Naive thymus-derived CD4-positive, alpha-beta T cell (primary cell): Measurements from ENCODE around the gene COLEC11. TPM values are rescaled to one million over a fixed set of nuclear protein-coding genes. Genes with fewer than 3 reads are reported as not detected.
A peak's percentile ranks its signal among the peaks of the same experiment; 100 is the strongest.

Experiments used
- ATAC-seq: fragments of 150-1000 bp; cut with Tn5 transposase; 2 replicates; pipeline ENCODE4 v1.10.0; 2021; ENCODE audit warnings: mild to moderate bottlenecking, moderate library complexity
- CTCF ChIA-PET: fragments of 350-600 bp; sonication (Branson Sonifier 250); formaldehyde crosslinking; loops from one replicate; lab custom pipeline; 2021; ENCODE audit warnings: antibody characterized with exemption; lab: Charles Lee
- POLR2A ChIA-PET: fragments of 350-600 bp; sonication (Branson Sonifier 250); formaldehyde crosslinking; loops from one replicate; lab custom pipeline; 2021; ENCODE audit warnings: antibody characterized with exemption, inconsistent platforms; lab: Charles Lee
- DNase-seq, 9 donors: peaks; one replicate each; pipeline versions ENCODE4 v3.0.0 to v3.0.0-alpha.2; 2020 to 2022; ENCODE audit warnings: mixed read lengths in 1 of 9
- H3K27ac ChIP-seq: one replicate; pipeline ENCODE4 v1.7.0; 2013; ENCODE audit warnings: mild to moderate bottlenecking, low read depth, low read length, moderate library complexity
- H3K27me3 ChIP-seq, 2 donors: one replicate each; pipeline ENCODE4 v1.7.0; 2013; ENCODE audit warnings: low read length in 2 of 2, mild to moderate bottlenecking in 2 of 2, moderate library complexity in 2 of 2; ENCODE audit not compliant: control insufficient read depth in 2 of 2, insufficient read depth in 2 of 2
- H3K36me3 ChIP-seq, 3 experiments: 1 replicate in 2 of 3; 2 replicates in 1 of 3; pipeline ENCODE4 v1.7.0; 2013; ENCODE audit warnings: low read length in 3 of 3, mild to moderate bottlenecking in 3 of 3, moderate library complexity in 1 of 3; ENCODE audit not compliant: insufficient read depth in 3 of 3, control insufficient read depth in 2 of 3
- H3K4me1 ChIP-seq, 2 donors: one replicate each; pipeline ENCODE4 v1.7.0; 2013; ENCODE audit warnings: low read length in 2 of 2, mild to moderate bottlenecking in 2 of 2, moderate library complexity in 1 of 2; ENCODE audit not compliant: control insufficient read depth in 2 of 2, insufficient read depth in 2 of 2
- H3K4me3 ChIP-seq: 2 replicates; pipeline ENCODE4 v1.7.0; 2013; ENCODE audit warnings: mild to moderate bottlenecking, low read length
- H3K9me3 ChIP-seq, 3 experiments: 1 replicate in 2 of 3; 2 replicates in 1 of 3; pipeline ENCODE4 v1.7.0; 2013; ENCODE audit warnings: low read length in 3 of 3; ENCODE audit not compliant: control insufficient read depth in 2 of 3
- H3K27ac Mint-ChIP-seq, 9 donors: one replicate each; pipeline ENCODE4 v1.8.0; 2020 to 2022; ENCODE audit warnings: mixed read lengths in 9 of 9, mild to moderate bottlenecking in 8 of 9, moderate library complexity in 5 of 9, inconsistent platforms in 2 of 9
- H3K27me3 Mint-ChIP-seq, 5 donors: one replicate each; pipeline ENCODE4 v1.8.0; 2021 to 2022; ENCODE audit warnings: mixed read lengths in 5 of 5, mild to moderate bottlenecking in 1 of 5
- H3K36me3 Mint-ChIP-seq, 5 donors: one replicate each; pipeline ENCODE4 v1.8.0; 2020 to 2022; ENCODE audit warnings: mixed read lengths in 5 of 5, mild to moderate bottlenecking in 3 of 5, inconsistent platforms in 1 of 5
- H3K4me1 Mint-ChIP-seq, 7 donors: one replicate each; pipeline ENCODE4 v1.8.0; 2020 to 2022; ENCODE audit warnings: mixed read lengths in 7 of 7, mild to moderate bottlenecking in 3 of 7, inconsistent platforms in 1 of 7
- H3K4me3 Mint-ChIP-seq, 10 donors: one replicate each; pipeline ENCODE4 v1.8.0; 2020 to 2022; ENCODE audit warnings: mild to moderate bottlenecking in 10 of 10, mixed read lengths in 10 of 10, moderate library complexity in 6 of 10, inconsistent platforms in 2 of 10
- H3K9me3 Mint-ChIP-seq, 11 donors: one replicate each; pipeline ENCODE4 v1.8.0; 2020 to 2022; ENCODE audit warnings: mixed read lengths in 11 of 11, mild to moderate bottlenecking in 4 of 11, inconsistent platforms in 1 of 11, moderate library complexity in 1 of 11
- intact Hi-C, 2 donors: fragments of 100-400 bp; cut with micrococcal nuclease; formaldehyde crosslinking; loops; one replicate each; pipeline ENCODE4 v1.15.1; 2023
- polyA plus RNA-seq, 2 donors: library from polyadenylated mRNA; unstranded; fragments of 300-500 nt; fragmentation: Illumina TruSeq; gene quantifications; one replicate each; pipeline ENCODE4 v1.2.3, GENCODE V29; 2021
- total RNA-seq, 6 experiments: library from RNA in 5 of 6; stranded (reverse) in 5 of 6; gene quantifications; 1 replicate in 5 of 6; 2 replicates in 1 of 6; pipeline ENCODE4 v1.2.3 and lab custom pipeline; 2021 to 2026

The COLEC11 gene
- total and polyA plus RNA-seq, 7 experiments from 2014 or later: 0.46 to 0.48 TPM; not detected in 5

GRCh38 chr2:3622967-3623366 is 28.1 kb downstream of the COLEC11 start:
- intact Hi-C loops: no loop called here
- Histone ChIP-seq H3K4me3 (no peak overlapping the region), H3K36me3 (no peaks in the 10 kb centered on the region), H3K27me3 (no peaks in the 10 kb centered on the region), H3K9me3 (no peaks in the 10 kb centered on the region), H3K4me1 (no peaks in the 10 kb centered on the region), H3K27ac (no peak overlapping the region)
- no peak overlapping the region for H3K27ac Mint-ChIP-seq
- POLR2A ChIA-PET: no interaction called here
- ATAC-seq (no peak), DNase-seq (no peak)
- H3K4me1 Mint-ChIP-seq: no peaks in the 10 kb centered on the region
- peaks cover 0 to 17% (median 8%) of the 10 kb centered on the region in 5 donors for H3K27me3 Mint-ChIP-seq
- H3K9me3 Mint-ChIP-seq: peaks cover 0 to 6% (median 0%) of the 10 kb centered on the region in 11 donors
- H3K4me3 Mint-ChIP-seq: no peak overlapping the region
- CTCF ChIA-PET: no interaction called here
- peaks cover 0 to 4% (median 0%) of the 10 kb centered on the region in 5 donors for H3K36me3 Mint-ChIP-seq

- H3K36me3 Mint-ChIP-seq: peaks cover 0 to 4% (median 0%) of the 10 kb centered on the region in 5 donors
- Histone ChIP-seq H3K27ac (no peak overlapping the region), H3K36me3 (no peaks in the 10 kb centered on the region), H3K4me1 (no peaks in the 10 kb centered on the region), H3K4me3 (no peak overlapping the region), H3K9me3 (no peaks in the 10 kb centered on the region), H3K27me3 (no peaks in the 10 kb centered on the region)
- intact Hi-C loops: no loop called here
- peaks cover 0 to 1% (median 0%) of the 10 kb centered on the region in 11 donors for H3K9me3 Mint-ChIP-seq
- H3K4me1 Mint-ChIP-seq: peaks cover 0 to 1% (median 0%) of the 10 kb centered on the region in 7 donors
- H3K4me3 Mint-ChIP-seq: no peak overlapping the region
- DNase-seq (peak in 1 of 9 donors; percentile 8), ATAC-seq (no peak)
- H3K27ac Mint-ChIP-seq: no peak overlapping the region
- ChIA-PET CTCF (interaction anchor here (0.7 kb wide), 1 partner anchor 1219 kb away, joined by 4 read pairs; no protein-coding TSS in a partner anchor), POLR2A (no interaction called here)
- H3K27me3 Mint-ChIP-seq: peaks cover 0 to 17% (median 8%) of the 10 kb centered on the region in 5 donors
These were observed 29.3 kb downstream of the COLEC11 start for GRCh38 chr2:3624059-3624794.

DNA sequence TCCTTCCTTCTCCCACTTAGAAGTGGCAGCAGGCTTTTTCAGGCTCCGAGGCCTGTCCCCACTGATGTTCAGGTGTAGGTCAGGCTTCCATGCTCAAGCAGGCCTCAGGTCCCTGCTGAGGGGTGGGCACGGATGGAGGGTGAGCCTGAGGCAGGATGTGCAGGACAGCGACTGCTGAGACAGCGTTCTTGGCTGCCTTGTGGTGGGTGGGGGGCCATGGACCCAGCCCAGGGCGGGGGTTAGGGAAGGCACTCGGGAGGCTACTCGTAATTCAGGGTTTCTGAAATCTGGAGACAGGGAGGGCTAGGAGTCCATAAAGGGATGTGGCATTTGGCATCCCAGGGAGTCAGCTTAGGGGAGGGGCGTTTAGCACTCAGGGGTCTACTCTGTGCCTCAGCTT is 30.3 kb downstream of the COLEC11 start:
- ATAC-seq (no peak), DNase-seq (peak in 1 of 9 donors; percentile 1)
- Mint-ChIP-seq H3K4me3 (no peak overlapping the region), H3K36me3 (peaks cover 0 to 4% (median 0%) of the 10 kb centered on the region in 5 donors), H3K4me1 (peaks cover 0 to 1% (median 0%) of the 10 kb centered on the region in 7 donors), H3K27me3 (peaks cover 0 to 17% (median 8%) of the 10 kb centered on the region in 5 donors), H3K9me3 (peaks cover 0 to 1% (median 0%) of the 10 kb centered on the region in 11 donors), H3K27ac (no peak overlapping the region)
- Histone ChIP-seq H3K36me3 (no peaks in the 10 kb centered on the region), H3K27me3 (no peaks in the 10 kb centered on the region), H3K9me3 (no peaks in the 10 kb centered on the region), H3K27ac (no peak overlapping the region), H3K4me3 (no peak overlapping the region), H3K4me1 (no peaks in the 10 kb centered on the region)
- ChIA-PET POLR2A (no interaction called here), CTCF (no interaction called here)
- intact Hi-C loops: no loop called here

GRCh38 chr2:3626118-3626811 is 31.4 kb downstream of the COLEC11 start:
- DNase-seq: no peak
- peaks cover 0 to 1% (median 0%) of the 10 kb centered on the region in 11 donors for H3K9me3 Mint-ChIP-seq
- Histone ChIP-seq H3K9me3 (no peaks in the 10 kb centered on the region), H3K27me3 (no peaks in the 10 kb centered on the region), H3K4me3 (no peak overlapping the region), H3K27ac (no peak overlapping the region), H3K36me3 (no peaks in the 10 kb centered on the region), H3K4me1 (no peaks in the 10 kb centered on the region)
- H3K36me3 Mint-ChIP-seq: peaks cover 0 to 4% (median 0%) of the 10 kb centered on the region in 5 donors
- H3K27me3 Mint-ChIP-seq: peaks cover 0 to 11% (median 5%) of the 10 kb centered on the region in 5 donors
- no peak overlapping the region for H3K27ac Mint-ChIP-seq
- CTCF ChIA-PET: no interaction called here
- H3K4me1 Mint-ChIP-seq: peaks cover 0 to 1% (median 0%) of the 10 kb centered on the region in 7 donors
- no peak for ATAC-seq
- intact Hi-C loops: no loop called here
- H3K4me3 Mint-ChIP-seq: no peak overlapping the region
- POLR2A ChIA-PET: no interaction called here

DNA sequence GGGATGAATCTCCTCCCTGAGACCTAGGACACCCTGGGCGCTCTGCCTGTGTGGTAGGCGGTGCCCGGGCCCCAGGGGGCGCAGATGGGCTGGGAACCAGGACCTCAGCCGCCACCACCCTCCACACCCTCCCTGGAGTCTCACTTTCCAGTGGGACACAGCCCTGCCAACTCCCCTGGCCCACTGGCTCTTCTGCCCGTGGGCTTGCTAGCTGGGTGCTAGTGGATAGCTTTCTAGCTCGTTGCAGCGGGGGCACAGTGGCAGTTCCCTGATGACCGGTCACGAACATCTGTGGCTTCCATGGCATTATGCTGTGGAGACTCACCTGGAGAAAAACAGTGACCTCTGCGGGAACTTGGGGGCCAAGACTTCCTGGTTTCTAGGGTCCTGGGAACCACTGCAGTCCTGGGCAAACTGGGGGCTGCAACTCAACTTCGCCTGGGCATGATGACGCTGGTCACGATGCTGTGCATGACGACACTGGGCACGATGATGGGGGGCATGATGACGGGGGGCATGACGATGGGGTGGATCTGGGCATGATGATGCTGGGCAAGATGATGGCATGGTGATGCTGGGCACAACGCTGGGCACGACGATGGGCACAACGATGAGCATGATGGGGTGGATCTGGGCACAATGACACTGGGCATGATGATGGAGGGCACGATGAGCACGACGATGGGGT is 32.0 kb downstream of the COLEC11 start:
- POLR2A ChIA-PET: no interaction called here
- peak in 1 of 9 donors; percentile 8 for DNase-seq
- Histone ChIP-seq H3K36me3 (no peaks in the 10 kb centered on the region), H3K27ac (no peak overlapping the region), H3K27me3 (no peaks in the 10 kb centered on the region), H3K4me1 (no peaks in the 10 kb centered on the region), H3K4me3 (no peak overlapping the region), H3K9me3 (no peaks in the 10 kb centered on the region)
- peaks cover 0 to 1% (median 0%) of the 10 kb centered on the region in 11 donors for H3K9me3 Mint-ChIP-seq
- H3K27ac Mint-ChIP-seq: no peak overlapping the region
- peaks cover 0 to 11% (median 5%) of the 10 kb centered on the region in 5 donors for H3K27me3 Mint-ChIP-seq
- intact Hi-C loops: no loop called here
- no peak overlapping the region for H3K4me3 Mint-ChIP-seq
- ATAC-seq: no peak
- peaks cover 0 to 4% (median 0%) of the 10 kb centered on the region in 5 donors for H3K36me3 Mint-ChIP-seq
- peaks cover 0 to 1% (median 0%) of the 10 kb centered on the region in 7 donors for H3K4me1 Mint-ChIP-seq
- CTCF ChIA-PET: no interaction called here

- H3K4me1 Mint-ChIP-seq: peaks cover 0 to 1% (median 0%) of the 10 kb centered on the region in 7 donors
- DNase-seq (peak in 1 of 9 donors; percentile 4), ATAC-seq (no peak)
- H3K36me3 ChIP-seq: no peaks in the 10 kb centered on the region
- ChIA-PET CTCF (no interaction called here), POLR2A (no interaction called here)
- no peak overlapping the region for H3K4me3 ChIP-seq
- H3K9me3 ChIP-seq: no peaks in the 10 kb centered on the region
- H3K27ac ChIP-seq: no peak overlapping the region
- peaks cover 0 to 1% (median 0%) of the 10 kb centered on the region in 11 donors for H3K9me3 Mint-ChIP-seq
- H3K27ac Mint-ChIP-seq: no peak overlapping the region
- H3K4me3 Mint-ChIP-seq: no peak overlapping the region
- peaks cover 0 to 4% (median 0%) of the 10 kb centered on the region in 5 donors for H3K36me3 Mint-ChIP-seq
- H3K27me3 ChIP-seq: no peaks in the 10 kb centered on the region
- intact Hi-C loops: no loop called here
- H3K4me1 ChIP-seq: no peaks in the 10 kb centered on the region
- H3K27me3 Mint-ChIP-seq: peaks cover 0 to 11% (median 5%) of the 10 kb centered on the region in 5 donors
These were observed 32.7 kb downstream of the COLEC11 start for GRCh38 chr2:3627500-3628100.
